HG03108 (cell line): ENCODE results near the gene SAFB.

ENCODE experiments used
- ATAC-seq: cut with Tn5 transposase; IDR thresholded peaks from one replicate; pipeline ENCODE4 v1.9.1; 2021; ENCODE audit warnings: moderate library complexity; ENCODE audit not compliant: unreplicated experiment

Gene SAFB

DNA sequence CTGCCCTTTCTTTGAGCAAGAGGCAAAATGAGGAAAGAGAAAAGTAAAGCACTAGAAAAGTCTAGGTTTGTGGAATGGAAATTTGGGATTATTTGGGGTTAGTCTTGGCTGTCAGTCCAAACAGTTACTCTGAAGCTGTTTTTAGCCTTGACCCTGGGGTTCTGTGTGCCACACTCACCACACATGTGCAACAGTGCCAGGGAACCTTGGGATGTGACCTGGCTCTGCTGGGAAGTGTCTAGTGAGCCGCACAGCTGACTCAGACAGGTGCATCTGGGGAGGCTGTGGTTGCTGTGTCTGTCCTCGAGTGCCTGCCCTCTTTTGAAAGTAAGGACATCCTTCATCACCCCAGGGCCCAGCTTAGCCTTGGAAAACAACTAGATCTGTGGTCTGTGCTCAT lies 41.6 kb downstream of the SAFB start:
- no peak for ATAC-seq

DNA sequence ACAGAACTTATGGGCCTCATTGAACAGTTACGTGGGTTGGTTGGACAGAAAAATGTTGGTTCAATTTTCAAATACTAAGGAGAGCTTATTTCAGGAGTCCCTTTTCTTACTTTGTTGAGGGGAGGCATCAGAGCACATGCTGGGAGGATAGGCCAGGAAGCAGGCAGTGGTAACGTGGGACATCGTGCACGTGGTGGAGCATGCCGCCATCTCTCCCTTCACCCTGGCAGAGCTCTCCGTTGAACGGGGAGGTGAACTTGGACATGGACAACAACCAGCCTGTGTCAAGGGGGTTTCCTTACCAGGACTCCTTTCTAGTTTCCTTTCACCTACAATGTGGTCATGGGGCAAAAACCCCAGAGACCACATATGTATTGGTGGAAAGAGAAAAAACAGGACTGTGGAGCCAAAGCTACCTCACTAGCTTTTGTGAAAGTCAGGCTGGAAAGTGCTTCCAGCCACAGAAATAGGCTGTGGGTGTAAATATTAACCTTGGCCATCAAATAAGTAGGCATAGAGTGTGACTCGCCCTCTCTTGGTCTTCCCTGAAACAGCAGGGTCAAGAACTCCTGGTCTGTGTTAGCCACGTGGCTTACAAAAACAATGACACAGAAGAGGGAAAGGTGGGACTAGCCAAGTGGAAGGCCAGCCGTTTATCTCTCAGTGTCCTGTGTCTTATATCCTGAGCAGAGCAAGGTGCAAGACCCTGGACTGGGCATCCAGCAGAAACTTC lies 43.1 kb downstream of the SAFB start:
- no peak for ATAC-seq

DNA sequence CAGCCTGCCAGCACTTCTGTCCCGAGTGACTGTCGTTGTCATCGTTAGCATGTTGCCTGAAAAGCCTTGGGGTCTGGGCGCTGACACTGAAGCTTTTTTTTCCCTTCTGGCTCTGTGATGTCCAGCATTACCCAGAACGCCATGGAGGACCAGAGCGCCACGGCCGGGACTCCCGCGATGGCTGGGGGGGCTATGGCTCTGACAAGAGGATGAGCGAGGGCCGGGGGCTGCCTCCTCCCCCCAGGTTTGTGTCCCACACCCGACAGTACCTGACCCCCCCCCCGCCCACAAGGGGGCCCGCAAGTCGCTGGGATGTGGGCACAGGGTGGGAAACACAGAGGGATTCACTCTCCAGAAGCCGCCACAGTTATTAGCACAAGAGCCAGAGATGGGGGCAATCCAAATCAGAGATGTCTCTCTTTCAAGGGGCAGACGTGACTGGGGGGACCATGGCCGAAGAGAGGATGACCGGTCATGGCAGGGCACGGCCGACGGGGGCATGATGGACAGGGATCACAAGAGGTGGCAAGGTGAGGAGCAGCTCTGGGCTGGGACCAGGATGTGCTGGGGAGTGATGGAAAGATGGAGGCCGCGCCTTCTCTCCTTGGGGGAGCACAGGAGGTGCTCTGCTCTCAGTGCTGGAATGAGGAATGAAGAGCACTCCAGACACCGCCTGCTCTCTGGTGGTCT lies 44.2 kb downstream of the SAFB start:
- no peak for ATAC-seq

DNA sequence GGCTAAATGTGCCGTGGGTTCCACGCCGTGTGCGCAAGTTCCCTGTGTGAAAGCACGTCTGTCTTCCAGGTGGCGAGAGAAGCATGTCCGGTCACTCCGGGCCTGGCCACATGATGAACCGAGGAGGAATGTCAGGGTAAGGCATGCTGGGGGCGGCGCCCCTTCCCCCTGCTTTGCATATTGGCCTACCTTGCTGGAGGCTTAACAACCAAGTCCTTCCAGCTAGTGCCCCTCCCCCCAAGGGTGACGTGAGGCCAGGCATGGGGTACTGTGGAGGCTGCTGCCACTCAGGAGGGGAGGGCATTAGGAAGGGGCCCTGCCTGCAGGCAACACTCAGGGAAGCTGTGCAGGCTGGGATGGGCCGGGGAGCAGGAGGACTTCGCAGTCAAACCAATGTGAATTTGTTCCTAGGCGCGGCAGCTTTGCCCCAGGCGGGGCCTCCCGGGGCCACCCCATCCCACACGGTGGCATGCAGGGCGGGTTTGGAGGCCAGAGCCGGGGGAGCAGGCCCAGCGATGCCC lies 44.9 kb downstream of the SAFB start:
- no peak for ATAC-seq

DNA sequence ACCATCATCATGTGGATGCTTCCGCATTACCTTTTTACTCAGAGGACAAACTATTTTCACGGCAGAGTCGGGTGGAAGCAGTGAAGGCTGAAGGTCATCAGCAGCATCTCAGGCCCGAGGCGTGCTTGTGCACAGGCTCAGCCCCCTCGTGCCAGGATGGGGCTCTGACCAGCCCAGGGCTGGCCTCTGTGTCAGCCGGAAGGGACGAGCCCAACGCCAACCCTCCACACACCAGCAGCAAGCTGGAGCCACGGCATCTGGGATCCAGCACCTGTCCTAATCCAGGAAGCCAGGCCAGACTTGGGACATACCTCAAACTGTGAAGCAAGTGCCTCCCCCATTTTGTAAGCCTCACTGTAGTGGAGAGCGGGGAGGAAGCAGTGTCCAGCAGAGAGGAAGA lies 46.3 kb downstream of the SAFB start:
- ATAC-seq: no peak

DNA sequence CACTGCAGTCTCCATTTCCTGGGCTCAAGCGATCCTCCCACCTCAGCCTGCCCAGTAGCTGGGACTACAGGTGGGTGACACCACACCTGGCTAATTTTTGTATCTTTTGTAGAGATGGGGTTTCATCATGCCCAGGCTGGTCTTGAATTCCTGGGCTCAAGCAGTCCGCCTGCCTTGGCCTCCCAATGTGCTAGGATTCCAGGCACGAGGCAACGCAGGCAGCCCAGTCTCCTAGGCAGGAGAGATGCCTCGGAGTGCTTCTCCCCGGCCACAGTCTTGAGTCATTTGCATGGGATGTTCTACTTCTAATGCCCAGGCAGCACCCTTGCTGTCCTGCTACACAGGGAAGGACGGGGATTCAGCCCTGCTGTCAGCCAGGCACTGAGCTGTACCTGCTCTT lies 48.7 kb downstream of the SAFB start:
- ATAC-seq: no peak

GRCh38 chr19:5672708-5673459 lies 50.0 kb downstream of the SAFB start:
- ATAC-seq: no peak

DNA sequence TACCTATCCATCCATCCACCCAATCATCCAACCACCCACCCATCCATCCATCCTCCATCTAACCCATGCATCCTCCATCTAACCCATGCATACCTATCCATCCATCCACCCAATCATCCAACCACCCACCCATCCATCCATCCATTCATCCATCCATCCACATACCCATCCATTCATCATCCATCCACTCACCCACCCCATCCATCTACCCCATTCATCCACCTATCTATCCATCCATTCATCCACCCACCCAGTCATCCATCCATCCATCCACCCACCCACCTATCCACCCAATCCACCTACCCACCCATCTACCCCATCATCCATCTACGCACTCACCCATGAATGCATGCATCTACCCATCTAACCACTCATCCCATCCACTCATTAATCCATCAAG lies 50.9 kb downstream of the SAFB start:
- no peak for ATAC-seq

DNA sequence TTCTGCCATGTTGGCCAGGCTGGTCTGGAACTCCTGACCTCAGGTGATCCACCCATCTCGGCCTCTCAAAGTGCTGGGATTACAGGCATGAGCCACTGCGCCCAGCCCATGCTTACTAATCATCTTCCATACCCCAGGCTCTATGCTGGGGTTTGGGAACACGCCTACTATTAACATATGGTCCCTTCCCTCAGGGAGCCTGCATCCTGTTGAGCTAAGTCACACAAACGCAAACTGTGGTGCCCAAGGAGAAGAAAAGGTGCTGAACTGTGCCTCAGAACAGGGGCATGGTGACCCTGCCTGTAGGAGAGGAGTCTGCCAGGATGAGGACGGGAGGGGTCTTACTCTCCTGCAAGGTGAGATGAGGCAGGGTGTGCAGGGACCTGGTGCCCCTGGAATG lies 51.8 kb downstream of the SAFB start:
- no peak for ATAC-seq

GRCh38 chr19:5676105-5676771 lies 53.4 kb downstream of the SAFB start:
- ATAC-seq: no peak

GRCh38 chr19:5676772-5677105 lies 53.9 kb downstream of the SAFB start:
- no peak for ATAC-seq

DNA sequence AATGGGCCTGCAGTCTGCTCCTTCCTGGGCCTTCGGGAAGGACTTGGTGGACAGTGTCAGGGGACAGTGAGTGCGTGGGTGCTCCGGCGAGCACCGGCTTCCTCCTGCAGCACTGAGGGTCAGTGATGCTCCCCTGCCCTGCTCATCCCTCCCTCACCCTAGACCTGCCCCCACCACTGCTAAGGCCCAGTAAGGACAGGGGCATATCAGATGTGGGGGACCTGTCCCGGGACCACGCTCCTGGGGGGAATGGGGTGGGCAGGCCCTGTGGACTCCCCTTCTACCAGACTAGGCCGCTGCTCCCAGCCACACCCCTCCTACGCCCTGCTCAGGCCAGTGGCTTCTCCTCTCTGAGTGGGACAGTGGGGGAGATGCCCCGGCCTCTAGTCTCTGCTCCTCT lies 54.3 kb downstream of the SAFB start:
- no peak for ATAC-seq

GRCh38 chr19:5677580-5677979 lies 54.7 kb downstream of the SAFB start:
- no peak for ATAC-seq

- ATAC-seq: no peak
Measured at GRCh38 chr19:5678071-5678718, 55.3 kb downstream of the SAFB start.

DNA sequence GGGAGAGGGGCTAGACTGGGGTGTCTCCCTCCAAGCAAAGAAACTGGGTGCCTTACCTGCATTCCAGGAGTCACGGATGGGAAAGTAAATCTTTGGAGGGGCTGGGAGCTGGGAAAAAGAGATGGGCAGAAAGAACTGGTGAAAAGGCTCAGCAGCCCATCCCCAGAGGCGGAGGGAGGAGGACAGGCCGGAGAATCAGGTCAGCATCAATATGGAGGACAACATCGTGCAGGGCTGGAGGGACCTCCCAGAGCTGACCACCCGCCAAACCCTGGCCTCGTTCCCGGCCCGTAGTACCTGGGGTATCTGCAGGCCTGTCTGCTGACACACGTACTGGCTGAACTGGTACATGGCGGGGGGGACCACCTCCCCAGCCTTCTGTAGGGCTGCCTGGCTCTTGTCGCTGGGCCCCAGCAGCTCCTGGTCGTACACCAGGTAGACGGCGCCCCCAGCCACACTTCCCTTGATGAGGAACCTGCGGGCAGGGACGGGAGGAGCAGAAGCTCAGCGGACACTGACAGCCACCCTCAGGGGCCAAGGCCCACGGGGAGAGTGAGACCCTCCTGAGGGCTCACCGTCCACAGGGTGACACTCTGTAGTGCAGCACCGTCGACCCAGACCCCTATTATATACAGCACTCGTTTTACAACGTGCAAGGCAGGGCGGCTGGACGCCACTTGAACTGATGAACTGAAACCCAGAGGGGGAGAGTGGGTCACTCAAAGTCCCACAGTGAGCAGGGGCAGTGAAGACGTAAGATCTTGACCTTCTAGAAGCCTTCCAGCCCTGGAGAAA lies 56.6 kb downstream of the SAFB start:
- ATAC-seq: no peak

- ATAC-seq: no peak
Measured at GRCh38 chr19:5680084-5680436, 57.2 kb downstream of the SAFB start.

DNA sequence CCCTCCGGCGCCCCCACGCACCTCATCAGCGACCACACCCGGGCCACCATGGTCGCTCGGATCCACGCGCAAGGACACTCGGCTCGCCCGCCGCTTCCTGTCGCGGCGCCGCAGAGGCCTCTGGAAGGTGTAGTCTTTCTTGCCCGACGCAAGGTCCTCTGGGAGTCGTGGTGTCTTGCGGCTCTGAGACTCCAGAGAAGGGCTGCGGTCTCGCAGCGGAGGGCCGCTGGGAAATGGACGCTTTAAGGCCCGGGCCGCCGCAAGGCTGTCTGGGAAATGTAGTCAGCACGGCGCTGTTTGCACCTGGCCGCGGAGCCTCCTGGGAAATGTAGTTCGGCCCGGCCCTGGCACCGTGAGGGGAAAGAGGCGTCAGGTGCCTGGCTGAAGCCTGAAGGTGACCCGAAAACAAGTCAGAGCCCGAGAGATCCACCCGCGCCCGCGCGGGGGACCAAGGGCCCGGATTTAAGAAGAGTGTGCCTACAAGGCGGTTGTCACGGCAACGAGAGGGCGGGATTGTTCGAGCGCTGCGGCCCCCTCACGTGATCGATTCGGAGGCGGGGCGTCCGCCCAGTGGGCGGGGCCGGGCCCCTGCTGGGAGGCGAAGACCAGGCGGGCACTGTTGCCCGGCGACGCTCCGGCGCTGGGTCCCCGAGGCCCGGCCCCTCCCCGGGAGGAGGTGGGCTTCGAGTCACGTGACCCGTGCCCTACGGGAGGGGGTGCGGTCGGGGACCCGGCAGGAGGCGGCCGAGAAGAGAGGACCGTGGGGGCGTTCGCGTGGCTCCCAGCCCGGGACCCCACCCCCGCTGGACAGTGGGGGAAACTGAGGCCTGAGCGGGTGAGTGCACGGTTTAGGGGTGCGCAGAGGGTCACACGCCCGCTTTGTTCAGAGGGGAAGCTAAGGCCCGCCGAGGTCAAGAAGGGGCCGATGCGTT lies 57.8 kb downstream of the SAFB start, which contains the start of the genes HSD11B1L and MICOS13:
Gene HSD11B1L, plus strand, starts transcription at position 591 of the 932 bp plus-strand sequence. CDS start 3,806 bp downstream, outside the sequence.
Gene MICOS13, minus strand, starts transcription at position 80 of the 932 bp plus-strand sequence. Its CDS starts 30 bp downstream, at position 50.
- ATAC-seq: peak; percentile 84

GRCh38 chr19:5681391-5682106 lies 58.7 kb downstream of the SAFB start:
- no peak for ATAC-seq
